Ovary (tissue), 3 donors: ENCODE results near the gene OR2A7.
"Not testable (repeated sequence)": the region's sequence is repeated elsewhere in the genome, so short reads cannot be mapped to it uniquely, and the experiment has no call there.

ENCODE experiments used
- EP300 ChIP-seq: sonication (generic); formaldehyde crosslinking; IDR thresholded peaks from one replicate; pipeline ENCODE4 v1.6.1; 2017; ENCODE audit warnings: antibody characterized with exemption
- POLR2A ChIP-seq: fragments of 450-650 bp; IDR thresholded peaks from one replicate; pipeline ENCODE4 v1.6.1; 2017; ENCODE audit warnings: antibody characterized with exemption, mild to moderate bottlenecking, moderate library complexity
- TF ChIP-seq, protein P1 (sequence below), 3 donors: fragments of 450-650 bp in 2 of 3; fragments of 200-600 bp in 1 of 3; IDR thresholded peaks; one replicate each; pipeline versions ENCODE4 v1.5.1 to v1.8.0; 2016 to 2022; ENCODE audit warnings: antibody characterized with exemption in 3 of 3, mild to moderate bottlenecking in 1 of 3
- donor health status: DM: no; HTN: no; CAD: no.

DNA sequence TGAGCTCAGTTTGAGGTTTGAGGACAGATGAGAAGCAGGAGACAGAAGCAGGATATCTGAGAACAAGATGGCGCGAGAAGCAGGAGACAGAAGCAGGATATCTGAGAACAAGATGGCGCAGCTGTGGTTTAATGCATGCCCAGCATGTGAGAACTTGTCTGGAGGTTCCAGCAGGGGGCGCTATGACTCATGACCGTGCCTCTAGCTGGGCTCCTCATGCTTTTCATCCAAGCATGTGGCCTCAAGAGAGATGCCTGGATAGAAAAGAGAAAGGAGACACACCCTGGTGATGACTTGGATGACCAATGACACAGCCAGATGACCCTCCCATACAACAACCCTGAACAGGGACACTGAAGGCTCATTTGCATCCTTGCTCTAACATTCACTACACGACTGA is 15.4 kb upstream of the OR2A7 start:
- TF ChIP-seq, protein P1, sequence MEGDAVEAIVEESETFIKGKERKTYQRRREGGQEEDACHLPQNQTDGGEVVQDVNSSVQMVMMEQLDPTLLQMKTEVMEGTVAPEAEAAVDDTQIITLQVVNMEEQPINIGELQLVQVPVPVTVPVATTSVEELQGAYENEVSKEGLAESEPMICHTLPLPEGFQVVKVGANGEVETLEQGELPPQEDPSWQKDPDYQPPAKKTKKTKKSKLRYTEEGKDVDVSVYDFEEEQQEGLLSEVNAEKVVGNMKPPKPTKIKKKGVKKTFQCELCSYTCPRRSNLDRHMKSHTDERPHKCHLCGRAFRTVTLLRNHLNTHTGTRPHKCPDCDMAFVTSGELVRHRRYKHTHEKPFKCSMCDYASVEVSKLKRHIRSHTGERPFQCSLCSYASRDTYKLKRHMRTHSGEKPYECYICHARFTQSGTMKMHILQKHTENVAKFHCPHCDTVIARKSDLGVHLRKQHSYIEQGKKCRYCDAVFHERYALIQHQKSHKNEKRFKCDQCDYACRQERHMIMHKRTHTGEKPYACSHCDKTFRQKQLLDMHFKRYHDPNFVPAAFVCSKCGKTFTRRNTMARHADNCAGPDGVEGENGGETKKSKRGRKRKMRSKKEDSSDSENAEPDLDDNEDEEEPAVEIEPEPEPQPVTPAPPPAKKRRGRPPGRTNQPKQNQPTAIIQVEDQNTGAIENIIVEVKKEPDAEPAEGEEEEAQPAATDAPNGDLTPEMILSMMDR (IDR thresholded peaks at IDR 0.05), result not testable (repeated sequence)
- not testable (repeated sequence) for TF ChIP-seq POLR2A, EP300
